HL-60 (cell line): Measurements from ENCODE around the gene PILRB.
"Not testable (repeated sequence)": the region's sequence is repeated elsewhere in the genome, so short reads cannot be mapped to it uniquely, and the experiment has no call there.

ENCODE experiments used
- DNase-seq, 2 experiments: peaks; one replicate each; pipeline ENCODE4 v3.0.0-alpha.2; 2010 to 2020; ENCODE audit warnings: low read depth in 1 of 2, low spot score in 1 of 2
- H3K27ac ChIP-seq: fragments of 250-450 bp; sonication (Bioruptor Pico); replicated peaks from 2 replicates; pipeline ENCODE4 v1.5.1; 2020; ENCODE audit warnings: mild to moderate bottlenecking, moderate library complexity
- H3K27me3 ChIP-seq: fragments of 250-450 bp; sonication (Bioruptor Pico); 2 replicates; pipeline ENCODE4 v1.5.1; 2021; ENCODE audit warnings: mild to moderate bottlenecking, moderate library complexity; ENCODE audit not compliant: insufficient read depth, poor library complexity, severe bottlenecking
- H3K4me3 ChIP-seq: replicated peaks from 2 replicates; pipeline ENCODE4 v1.5.1; 2011; ENCODE audit warnings: mild to moderate bottlenecking, control low read depth, low read length; ENCODE audit not compliant: insufficient read depth
- CTCF ChIP-seq: IDR thresholded peaks from one replicate; pipeline ENCODE4 v1.5.1; 2011; ENCODE audit warnings: low read length, control low read depth, inconsistent platforms; ENCODE audit not compliant: insufficient read depth
- GABPA ChIP-seq: IDR thresholded peaks from 2 replicates; pipeline ENCODE4 v1.6.1; 2012; ENCODE audit warnings: low read depth
- POLR2AphosphoS5 ChIP-seq: IDR thresholded peaks from 2 replicates; pipeline ENCODE4 v1.6.1; 2012; ENCODE audit warnings: low read depth
- SPI1 ChIP-seq: IDR thresholded peaks from 2 replicates; pipeline ENCODE4 v1.6.1; 2012; ENCODE audit warnings: low read depth, mild to moderate bottlenecking, borderline replicate concordance
- TF ChIP-seq, protein P1 (sequence below): IDR thresholded peaks from 2 replicates; pipeline ENCODE4 v1.6.1; 2012; ENCODE audit warnings: low read depth; ENCODE audit not compliant: insufficient replicate concordance

The PILRB gene

GRCh38 chr7:100348805-100349204 is 9.1 kb upstream of the PILRB start:
- no peaks in the 10 kb centered on the region for H3K27me3 ChIP-seq
- H3K27ac ChIP-seq: no peak overlapping the region
- TF ChIP-seq, protein P1, sequence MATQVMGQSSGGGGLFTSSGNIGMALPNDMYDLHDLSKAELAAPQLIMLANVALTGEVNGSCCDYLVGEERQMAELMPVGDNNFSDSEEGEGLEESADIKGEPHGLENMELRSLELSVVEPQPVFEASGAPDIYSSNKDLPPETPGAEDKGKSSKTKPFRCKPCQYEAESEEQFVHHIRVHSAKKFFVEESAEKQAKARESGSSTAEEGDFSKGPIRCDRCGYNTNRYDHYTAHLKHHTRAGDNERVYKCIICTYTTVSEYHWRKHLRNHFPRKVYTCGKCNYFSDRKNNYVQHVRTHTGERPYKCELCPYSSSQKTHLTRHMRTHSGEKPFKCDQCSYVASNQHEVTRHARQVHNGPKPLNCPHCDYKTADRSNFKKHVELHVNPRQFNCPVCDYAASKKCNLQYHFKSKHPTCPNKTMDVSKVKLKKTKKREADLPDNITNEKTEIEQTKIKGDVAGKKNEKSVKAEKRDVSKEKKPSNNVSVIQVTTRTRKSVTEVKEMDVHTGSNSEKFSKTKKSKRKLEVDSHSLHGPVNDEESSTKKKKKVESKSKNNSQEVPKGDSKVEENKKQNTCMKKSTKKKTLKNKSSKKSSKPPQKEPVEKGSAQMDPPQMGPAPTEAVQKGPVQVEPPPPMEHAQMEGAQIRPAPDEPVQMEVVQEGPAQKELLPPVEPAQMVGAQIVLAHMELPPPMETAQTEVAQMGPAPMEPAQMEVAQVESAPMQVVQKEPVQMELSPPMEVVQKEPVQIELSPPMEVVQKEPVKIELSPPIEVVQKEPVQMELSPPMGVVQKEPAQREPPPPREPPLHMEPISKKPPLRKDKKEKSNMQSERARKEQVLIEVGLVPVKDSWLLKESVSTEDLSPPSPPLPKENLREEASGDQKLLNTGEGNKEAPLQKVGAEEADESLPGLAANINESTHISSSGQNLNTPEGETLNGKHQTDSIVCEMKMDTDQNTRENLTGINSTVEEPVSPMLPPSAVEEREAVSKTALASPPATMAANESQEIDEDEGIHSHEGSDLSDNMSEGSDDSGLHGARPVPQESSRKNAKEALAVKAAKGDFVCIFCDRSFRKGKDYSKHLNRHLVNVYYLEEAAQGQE: no peak
- TF ChIP-seq POLR2AphosphoS5 (no peak), SPI1 (no peak), GABPA (no peak), CTCF (no peak)
- H3K4me3 ChIP-seq: no peak overlapping the region
- no peak for DNase-seq

DNA sequence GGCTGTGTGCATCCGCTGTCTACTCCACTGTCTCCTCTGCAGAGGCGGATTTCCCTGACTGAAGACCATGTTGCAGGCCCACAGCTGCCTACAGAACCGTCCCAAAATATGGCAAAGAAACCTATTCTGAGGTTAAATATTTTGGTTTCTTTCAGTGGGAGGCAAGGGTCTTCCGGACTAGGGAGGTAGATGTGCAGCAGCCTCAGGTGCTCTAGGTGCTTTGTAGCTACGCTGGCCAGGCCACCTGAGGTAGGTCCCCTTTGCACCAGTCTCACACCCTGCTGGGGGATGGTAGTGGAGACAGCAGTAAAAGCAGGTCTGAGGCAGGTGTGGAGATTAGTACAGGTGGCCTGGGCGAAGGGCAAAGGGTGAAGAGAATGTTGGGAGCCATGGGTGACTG is 8.2 kb upstream of the PILRB start:
- TF ChIP-seq GABPA (no peak), POLR2AphosphoS5 (no peak; the same call in 1 of the 2 replicates), SPI1 (no peak), CTCF (no peak)
- TF ChIP-seq, protein P1: no peak
- Histone ChIP-seq H3K27ac (no peak overlapping the region), H3K27me3 (no peaks in the 10 kb centered on the region), H3K4me3 (no peak overlapping the region)
- no peak for DNase-seq

DNA sequence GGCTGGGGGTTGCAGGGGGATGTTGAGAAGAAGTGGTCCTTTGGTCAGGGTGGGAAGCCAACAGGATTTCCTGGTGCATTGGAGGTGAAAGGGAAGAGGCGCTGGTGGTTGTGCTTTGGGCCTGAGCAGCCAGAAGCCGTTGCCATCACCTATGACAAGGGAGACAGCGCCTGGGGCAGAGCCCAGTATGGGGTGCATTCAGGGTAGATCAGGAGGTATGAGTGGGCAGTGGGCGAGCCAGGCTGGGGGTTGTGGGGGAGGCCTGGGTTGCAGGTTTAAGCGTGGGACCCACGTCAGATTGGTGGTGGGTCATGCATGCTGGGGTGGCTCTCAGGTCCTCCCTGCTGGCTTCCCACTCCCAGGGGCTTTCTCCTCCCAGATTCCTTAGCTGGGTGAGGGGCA is 6.3 kb upstream of the PILRB start:
- Histone ChIP-seq H3K4me3 (no peak overlapping the region), H3K27me3 (no peaks in the 10 kb centered on the region), H3K27ac (no peak overlapping the region)
- DNase-seq: no peak
- TF ChIP-seq CTCF (no peak), POLR2AphosphoS5 (no peak), SPI1 (no peak), GABPA (no peak)
- TF ChIP-seq, protein P1: no peak

- H3K27me3 ChIP-seq, H3K4me3 ChIP-seq, H3K27ac ChIP-seq, DNase-seq: not testable (repeated sequence)
Measured at GRCh38 chr7:100352230-100352781, 5.6 kb upstream of the PILRB start.
